NCI-H2107 (cell line): Measurements from ENCODE around the gene ABLIM2.
A peak's percentile ranks its signal among the peaks of the same experiment; 100 is the strongest.

Experiments
- DNase-seq: peaks from one replicate; lab custom pipeline; 2025; lab: John Stamatoyannopoulos, UW

The ABLIM2 gene

DNA sequence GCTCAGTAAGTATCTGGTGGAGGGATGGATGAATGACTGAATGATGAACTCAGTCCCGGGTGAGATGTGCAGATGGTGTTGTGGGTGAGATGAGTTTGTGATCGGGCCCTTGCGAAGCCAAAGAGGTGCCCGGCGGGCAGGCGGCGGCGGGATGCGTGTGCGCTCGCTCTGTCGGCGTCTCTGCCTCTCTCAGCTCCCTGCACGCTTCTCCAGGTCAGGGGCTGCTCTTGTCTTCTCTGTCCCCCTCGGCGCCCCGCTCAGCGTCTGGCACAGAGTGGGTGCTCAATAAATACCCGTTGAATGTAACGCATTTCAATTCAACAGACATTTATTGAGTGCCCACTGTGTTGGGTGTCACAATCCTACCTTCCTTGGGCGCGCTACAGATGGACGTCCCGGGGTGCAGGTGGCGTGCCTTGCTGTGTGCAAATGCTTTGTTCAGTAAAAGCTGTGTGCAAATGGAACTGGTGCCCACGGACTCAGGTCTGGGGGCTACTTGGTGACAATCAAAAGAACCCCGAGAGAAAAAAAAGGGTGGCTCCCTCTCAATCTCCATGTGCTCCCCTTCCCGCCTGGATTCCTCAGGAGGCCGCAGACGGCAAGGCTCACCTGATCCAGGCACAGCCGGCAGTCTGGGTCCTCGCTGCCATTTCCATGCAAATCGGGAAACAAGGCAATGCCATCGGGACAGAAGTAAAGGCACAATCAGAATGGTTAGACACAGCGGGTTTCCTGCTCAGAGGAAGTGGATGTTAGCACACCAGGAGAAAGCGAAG, 153.4 kb downstream of the ABLIM2 start:
- no peak for DNase-seq

DNA sequence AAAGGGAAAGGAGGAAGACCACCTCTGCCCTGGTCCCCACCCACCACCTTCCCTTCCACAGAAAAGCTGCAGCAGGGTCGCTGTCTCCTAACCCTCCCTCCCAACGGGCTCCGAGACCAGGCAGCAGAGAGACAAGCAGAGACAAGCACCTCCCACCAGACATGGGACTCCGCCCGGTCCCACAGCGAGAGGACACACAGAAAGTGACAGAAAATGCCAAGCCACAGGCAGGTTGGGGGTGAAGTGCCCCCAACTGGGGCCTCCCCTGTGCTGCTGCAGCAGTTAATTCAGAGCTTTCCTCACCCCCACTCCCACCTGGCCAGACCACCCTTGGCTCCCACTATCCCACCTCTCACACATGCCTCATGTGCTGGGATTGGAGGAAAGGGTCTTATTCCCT, 154.5 kb downstream of the ABLIM2 start:
- no peak for DNase-seq

DNA sequence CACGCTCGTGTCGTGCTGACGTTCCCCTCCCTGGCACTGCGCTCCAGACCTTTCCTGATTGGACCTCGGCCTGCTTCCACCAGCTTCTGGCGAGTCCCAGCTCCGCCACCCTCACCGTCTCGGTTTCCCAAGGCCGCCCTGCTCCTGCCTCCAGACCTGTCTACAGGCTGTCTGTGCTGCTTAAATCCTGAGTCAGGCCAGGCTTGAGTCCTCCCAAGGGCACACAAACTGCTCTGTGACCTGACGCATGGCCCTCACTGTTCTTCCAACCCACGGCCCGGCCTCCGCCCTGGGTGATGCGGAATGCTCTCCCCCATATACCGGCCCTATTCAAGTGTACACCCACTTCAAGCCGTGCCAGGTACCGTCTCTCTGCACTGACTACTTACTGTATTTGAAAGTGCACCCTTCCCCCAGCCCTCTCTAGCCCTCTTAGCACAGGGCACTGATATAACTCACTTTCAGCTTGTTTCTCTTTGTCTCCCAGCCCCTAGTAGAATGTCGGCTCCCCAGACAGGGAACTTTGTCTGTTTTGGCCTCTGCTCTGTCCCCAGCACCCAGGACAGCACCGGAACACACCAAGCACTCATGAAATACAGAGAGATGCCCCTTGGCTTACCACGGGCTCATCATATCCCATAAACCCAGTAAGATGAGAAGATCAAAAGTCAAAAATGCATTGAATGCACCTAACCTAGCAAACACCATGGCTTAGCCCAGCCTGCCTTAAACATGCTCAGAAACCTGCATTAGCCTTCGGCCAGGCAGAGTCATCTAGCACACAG, 155.9 kb downstream of the ABLIM2 start:
- no peak for DNase-seq

DNA sequence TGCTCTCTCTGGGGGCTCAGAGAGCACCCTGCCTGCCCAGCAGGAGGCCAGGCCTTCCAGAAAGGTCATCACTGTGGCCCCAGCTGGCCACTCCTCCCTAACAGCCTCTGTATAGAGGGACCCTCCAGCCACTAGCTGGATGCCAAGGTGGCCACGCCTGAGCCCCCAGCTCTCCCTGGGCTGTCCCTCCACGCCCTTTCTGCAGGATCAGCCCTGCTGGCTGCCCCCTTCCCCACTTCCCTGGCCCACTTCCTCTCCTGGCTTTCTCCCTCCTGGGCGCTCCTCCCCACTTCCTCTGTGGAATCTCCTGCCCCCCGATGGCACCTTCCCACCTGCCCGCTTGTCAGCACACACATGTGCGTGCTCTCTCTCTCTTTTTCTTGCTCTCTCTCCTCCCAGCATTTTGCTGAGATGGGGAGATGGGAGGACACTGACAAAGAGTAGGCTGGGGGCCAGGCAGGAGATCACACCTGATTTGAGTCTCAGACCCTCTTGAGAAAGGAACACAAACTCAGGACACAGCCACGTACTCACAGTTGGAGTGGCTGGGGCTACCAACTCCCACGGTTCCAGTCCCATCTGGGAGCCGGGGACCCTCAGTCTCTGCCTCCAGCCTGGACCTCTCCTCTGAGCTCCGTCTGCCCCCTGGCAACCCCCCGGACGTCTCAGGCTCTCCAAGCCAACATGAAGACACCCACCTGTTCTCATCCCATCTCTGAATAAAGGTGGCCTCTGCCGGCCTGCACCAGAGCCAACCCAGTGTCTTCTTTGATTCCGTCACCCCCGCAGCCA, 156.9 kb downstream of the ABLIM2 start:
- no peak for DNase-seq

DNA sequence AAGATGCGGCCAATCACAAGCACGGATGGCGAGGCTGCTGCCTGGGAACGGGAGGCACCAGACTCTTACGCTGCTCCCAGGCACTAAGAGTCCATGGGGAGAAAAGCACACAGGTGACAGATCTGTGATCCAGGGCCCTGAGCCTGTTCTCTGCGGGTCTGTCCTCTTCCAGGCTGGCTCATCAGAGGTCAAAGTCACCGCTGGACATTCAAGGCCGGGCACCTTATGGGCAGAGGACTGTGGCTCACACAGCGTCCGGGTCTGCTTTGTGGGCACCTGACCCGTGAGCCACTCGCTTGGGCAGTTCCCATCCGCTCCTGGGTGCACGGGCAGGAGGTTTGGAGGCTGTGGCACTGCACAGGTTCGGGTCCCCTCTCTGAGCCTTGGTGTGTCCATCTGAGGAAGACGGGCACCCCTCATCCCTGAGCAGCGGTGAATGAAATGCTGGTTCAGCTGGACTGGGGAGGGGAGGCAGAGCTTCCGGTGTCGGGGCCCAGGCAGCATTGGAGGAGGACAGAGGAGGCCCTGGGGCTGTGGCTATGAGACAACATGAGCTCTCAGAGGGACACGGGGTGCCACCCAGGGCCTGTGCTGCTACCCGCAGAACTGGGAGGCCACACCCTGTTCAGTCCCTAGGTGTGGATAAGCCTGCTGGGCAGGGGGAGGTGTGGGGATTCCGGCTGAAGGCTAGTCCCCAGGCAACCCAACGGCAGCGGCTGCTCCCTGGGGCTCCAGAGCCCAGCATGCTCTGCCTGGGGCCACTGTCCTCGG, 157.7 kb downstream of the ABLIM2 start:
- DNase-seq, result no peak

DNA sequence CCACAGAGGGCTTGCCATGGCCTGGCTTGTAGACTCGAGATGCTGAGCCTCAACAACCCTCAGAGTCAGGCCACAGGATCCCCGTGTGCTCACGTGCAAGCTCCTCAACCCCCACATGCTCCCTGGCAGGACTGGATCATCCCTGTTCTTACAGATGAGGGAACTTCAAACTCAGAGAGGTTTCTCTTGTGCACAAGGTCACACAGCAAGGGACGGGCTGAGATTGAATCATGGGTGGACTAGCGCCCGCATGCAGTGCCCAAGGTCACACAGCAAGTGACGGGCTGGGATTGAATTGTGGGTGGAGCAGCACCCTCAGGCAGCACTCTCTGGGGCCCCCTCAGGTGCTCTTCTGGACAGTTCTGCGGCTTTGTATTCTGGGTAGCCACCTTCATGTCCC, 158.4 kb downstream of the ABLIM2 start:
- no peak for DNase-seq

DNA sequence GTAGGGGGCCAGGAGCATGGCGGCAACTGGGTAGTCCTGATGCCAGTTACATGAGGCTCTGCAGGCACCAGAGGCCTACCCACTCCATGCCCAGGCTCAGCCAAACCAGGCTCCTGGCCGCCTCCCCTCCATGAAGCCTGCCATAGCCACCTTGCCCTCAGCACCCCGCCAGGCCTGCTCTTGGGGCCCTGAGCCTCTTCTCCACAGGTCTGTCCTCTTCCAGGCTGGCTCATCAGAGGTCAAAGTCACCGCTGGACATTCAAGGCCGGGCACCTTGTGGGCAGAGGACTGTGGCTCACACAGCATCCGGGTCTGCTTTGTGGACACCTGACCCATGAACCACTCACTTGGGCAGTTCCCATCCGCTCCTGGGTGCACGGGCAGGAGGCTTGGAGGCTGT, 158.9 kb downstream of the ABLIM2 start:
- DNase-seq, result no peak

DNA sequence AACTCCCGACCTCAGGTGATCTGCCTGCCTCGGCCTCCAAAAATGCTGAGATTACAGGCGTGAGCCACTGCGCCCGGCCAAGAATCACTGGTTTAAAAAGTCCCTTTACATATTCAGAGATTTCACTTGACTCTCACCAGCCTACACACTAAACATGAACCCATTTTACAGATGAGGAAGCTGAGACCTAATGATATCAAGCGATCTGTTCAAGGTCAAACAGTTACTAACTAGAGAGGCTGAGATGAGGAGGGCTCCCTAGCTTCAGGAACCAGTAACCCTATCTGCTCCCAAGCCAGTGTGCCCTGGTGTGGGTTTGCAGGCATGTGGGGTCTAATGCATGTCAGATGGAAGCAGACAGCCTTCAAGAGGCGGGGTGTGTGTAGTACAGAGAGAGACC, 159.3 kb downstream of the ABLIM2 start:
- no peak for DNase-seq

DNA sequence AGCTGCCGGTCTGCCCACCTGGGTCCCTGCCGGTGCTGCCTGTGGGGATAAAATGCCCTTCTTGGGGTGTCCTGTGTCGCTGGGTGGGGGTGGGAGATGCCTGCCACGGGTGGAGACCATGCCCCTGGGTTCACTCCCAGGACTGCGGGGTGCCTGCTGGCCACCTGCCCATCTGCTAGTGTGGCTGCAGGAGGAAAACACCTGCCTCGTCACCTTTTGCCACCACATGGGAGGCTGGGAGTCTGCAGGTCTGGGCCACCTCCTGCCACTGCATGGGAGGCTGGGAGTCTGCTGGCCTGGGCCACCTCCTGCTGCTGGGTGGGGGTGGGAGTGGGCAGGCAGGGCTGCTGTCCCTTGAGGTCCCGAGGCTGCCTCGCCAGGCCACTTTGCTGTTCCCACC, 160.2 kb downstream of the ABLIM2 start:
- DNase-seq, result no peak

DNA sequence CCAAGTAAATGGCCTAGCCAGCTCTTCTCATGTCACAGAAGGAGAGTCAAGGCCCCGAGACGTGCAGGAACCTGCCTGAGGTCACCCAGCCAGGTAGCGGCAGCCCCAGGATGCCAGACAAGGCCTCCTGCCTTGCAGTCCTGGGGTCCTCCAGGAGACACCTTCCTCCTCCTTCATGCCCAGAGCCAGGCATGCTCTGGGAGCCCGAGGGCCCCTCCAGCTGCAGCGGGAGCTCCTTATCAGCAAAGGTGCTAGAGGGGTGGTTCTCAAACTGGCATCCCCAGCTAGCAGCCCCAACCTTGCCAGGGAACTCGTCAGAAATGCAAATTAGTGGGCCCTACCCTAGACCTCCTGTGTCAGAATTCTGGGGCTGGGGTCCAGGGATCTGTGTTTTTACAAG, 162.7 kb downstream of the ABLIM2 start:
- DNase-seq, result no peak

DNA sequence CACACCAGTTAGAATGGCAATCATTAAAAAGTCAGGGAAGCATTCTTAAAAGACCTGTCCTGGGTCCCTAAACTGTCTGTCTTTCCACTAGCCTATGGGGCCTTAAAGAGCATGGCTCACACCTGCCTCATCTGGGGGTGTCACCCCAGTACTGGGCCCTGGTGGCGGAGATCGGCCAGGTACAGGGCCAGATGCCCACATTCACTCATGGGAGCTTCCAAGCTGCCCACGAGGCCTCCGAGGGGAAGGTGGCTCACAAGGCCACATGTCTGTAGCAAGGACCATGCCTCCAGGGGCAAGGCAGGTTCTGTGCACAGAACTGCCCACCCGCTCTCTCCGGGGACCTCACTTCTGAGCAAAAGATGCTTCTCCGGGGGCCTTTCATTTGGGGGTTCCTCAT, 163.5 kb downstream of the ABLIM2 start:
- no peak for DNase-seq

DNA sequence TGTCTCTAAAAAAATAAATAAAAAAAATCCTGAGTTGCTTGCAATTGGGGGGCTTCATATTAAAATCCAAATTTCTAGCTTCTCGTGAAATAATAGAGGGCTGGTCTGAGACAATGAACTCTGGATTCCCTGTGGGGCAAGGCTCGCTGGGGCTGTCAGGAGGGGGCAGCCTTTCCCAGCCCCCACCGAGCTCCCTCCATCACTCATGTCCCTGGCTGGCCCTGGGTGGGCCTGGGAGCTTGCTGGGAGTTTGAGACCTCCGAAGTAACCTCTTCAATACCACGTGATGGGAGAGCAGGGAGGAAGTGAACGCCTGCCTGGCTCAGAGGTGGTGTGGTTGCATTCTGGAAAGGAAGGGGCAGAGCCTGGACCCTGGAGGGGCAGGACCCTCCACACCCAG, 164.9 kb downstream of the ABLIM2 start:
- DNase-seq, result no peak

DNA sequence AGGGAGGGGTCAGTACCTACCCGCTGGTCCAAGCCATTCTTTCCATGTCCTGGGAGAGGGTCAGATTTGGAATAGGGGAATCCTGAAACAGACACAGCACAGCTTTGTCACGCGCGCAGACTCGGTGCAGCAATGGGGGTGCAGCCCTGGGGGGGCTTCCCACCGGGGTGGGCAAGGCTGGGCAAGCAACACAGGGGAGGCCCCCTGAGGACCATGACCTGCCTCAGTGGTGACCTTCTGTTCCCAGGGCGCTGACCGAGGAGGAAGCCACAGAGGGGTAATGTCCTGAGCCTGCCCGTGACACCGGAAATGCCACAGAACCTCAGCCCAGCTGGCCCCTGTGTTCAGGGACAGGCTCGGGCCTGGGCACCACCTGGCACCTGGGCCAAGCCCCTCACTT, 165.8 kb downstream of the ABLIM2 start:
- no peak for DNase-seq

DNA sequence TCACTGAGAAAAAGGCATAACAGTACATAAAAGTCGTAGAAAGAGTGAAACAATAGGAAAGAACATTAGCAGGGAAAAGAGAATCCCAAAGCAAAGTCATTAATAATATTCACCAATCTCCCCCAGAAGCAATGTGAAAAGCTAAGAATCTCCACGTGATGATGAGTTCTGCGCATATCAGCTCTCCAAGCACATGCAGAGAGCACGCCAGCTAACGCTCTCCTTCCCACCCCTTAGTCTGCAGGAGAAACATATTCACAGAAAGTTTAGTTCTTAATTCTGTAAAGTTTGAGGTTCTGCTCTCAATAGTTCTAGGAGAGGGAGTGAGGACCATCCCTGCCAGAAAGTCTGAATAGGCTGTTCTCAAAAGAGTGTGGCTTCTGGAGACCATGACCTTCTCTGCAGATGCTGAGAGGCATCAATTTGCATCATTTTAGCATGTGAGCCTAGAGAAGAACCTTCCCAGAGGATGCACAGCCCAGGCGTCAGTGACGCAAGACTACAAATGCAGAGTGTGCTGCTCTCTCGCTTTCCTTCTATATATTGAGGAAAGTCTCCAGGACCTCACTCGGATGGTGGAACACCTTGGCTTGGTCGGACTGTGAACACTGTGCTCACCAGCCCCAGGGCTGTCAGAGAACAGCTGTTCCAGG, 167.7 kb downstream of the ABLIM2 start:
- DNase-seq, result no peak

DNA sequence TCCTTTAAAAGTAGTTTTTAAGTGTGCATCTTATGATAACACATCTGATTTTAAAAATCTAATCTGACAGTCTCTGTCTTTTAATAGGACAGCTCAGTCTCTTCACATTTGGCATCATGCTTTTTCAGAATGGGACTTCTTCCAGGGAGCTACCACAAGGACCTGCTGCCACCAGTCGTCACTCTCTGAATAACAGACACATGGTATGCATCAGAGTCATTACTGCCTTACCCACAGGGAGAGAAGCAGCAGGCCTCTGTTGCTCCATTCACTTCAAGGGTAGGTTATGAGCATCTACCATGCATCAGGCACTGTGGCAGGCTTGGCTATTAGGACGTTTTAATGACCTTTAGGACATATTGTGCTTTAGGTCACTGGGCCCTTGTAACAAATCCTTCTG, 169.0 kb downstream of the ABLIM2 start:
- DNase-seq, result no peak

DNA sequence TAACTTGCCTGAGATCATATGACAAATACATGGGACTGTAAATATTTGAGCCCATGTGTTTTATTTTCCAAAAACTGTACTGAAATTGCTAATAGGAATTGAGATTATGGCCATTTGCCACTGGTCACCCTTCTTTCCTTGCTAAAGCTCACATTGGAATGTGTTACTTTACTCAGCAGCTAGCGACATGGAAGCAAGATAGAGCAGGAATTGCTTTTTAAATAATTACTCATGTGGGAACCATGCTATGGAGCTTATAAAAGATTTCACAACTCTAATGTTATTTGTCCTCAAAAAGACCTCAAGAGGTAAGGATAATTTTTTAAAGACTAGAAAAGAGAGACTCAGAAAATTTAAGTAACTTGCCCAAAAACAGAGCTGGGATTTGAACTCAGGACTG, 170.2 kb downstream of the ABLIM2 start:
- DNase-seq, result no peak

DNA sequence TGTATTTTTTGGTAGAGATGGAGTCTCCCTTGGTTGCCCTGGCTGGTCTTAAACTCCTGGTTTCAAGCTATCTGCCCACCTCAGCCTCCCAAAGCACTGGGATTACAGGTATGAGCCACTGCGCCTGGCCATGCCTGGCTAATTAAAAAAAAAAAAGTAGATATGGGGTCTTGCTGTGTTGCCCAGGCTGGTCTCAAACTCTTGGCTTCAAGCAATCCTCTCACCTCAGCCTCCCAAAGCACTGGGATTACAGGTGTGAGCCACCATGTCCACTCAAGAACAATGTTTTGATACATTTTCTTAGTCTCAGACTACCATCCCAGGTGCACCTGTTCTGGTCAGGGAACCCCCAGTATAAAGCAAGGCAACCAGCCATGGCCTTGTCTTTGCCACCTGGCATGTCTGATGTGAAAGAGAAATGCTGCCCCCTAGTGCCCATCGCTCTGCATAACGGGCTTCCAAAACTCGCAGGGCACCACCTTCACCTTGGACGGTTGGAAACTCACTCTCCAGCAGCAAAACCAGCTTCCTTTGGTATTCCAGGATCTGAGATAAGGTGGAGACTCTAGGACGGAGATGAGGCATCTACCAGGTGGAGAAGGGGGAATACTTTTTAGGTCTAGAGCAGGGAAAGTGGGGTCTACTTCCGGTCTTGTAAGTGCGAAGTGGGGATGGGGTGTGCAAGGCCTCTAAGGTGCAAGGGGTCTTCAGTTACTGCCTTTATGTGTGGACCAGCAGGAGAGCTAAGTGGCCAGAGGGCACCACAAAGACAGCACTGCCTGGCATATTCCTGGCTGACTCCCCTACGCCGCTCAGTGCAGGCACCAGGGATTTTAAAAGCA, 171.2 kb downstream of the ABLIM2 start:
- peak; percentile 20 for DNase-seq

DNA sequence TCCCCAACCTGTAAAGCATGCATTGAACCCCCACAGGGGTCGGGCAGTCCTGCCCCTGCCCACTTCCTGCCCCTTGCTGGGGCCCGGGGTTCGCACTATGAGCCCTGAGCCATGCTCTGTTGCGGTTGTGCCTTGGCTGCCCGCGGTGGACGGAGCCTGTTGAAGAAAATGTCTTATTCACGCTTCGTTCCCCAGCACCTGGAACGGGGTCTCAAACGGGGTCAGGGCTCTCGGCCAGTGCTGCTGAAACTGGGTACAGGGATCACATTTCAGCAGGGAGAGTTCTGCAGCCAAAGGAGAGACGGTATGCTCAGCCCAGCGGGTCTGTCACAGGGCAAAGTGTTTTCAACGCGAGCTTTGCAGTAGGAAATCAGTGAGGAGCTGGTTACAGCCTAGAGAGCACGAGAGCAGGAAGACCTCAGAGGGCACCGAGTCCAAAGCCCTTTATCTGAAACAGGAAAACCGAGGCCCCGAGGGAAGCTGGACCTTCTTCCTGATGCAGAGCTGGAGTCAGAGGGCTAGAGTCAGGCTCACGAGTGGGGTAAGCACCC, 172.6 kb downstream of the ABLIM2 start:
- DNase-seq, result no peak

DNA sequence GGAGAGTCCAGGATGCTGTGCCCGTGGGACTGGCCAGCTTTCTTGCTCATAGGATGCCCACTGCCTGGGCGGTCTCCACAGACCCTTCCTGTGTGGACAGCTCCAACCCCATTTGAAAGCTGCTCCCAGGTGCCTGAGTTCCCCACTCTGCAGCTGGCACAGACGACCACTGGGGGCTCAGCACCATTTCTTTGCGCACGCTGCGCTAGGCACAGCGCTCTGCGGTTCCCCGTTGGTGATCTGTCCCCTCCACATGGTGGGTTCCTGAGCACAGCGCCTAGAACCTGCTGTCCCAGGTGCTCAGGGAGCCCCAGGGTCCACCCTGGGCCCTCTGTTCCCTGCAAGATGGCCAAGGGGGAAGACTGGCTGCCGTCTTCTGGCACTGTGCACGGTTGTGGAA, 173.5 kb downstream of the ABLIM2 start:
- DNase-seq, result no peak

DNA sequence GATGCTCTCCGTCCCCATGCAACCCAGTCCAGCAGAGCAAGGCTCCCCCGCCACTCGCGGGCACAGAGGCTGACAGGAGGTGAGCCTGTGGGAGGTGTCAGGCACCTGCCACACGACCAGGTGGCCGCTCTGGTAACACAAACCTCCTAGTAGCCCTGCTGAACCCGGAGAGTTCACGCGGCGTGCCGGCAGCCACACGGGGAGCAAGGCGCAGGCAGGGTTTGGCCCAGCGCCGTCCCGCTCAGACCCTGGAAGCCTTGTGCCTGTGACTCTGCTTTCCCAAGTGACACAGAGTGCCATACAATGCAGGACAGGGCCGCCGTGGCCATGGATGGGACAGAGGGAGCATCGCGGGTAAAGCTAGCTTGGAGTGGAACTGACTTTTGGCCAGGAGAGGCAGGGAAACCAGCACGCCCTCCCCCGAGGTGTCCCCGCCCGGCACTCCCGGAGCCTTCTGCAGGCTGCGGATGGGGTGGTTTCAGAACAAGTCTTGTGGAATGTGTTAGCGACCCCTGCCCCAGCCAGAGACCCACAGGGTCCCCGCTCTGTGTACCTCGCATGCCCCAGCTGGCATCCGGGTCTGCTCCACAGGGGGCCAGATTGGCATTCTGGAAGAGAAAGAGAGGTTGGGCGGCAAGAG, 174.2 kb downstream of the ABLIM2 start:
- DNase-seq, result no peak
